ENCODE results near the gene ALKBH6. TPM values are rescaled to one million over a fixed set of nuclear protein-coding genes. Genes with fewer than 3 reads are reported as not detected.

ALKBH6 gene
- polyA plus RNA-seq, 1 donor, result 10.9 TPM

Other genes starting within 250 kb of the ALKBH6 start
- gene ARHGAP33, start 238.6 kb downstream of the ALKBH6 start, polyA plus RNA-seq (ENCODE audit: insufficient read length), result 19.9 TPM
- 0.12 TPM for gene PRODH2, start 201.4 kb downstream of the ALKBH6 start, polyA plus RNA-seq (ENCODE audit: insufficient read length)
- 0.71 TPM for gene NPHS1, start 161.7 kb downstream of the ALKBH6 start, polyA plus RNA-seq (ENCODE audit: insufficient read length)
- 0.31 TPM for gene KIRREL2, start 157.3 kb downstream of the ALKBH6 start, polyA plus RNA-seq (ENCODE audit: insufficient read length)
- gene APLP1, start 145.6 kb downstream of the ALKBH6 start, polyA plus RNA-seq (ENCODE audit: insufficient read length), result 6.2 TPM
- 2.1 TPM for gene NFKBID, start 113.7 kb downstream of the ALKBH6 start, polyA plus RNA-seq (ENCODE audit: insufficient read length)
- 8.3 TPM for gene HCST, start 111.7 kb downstream of the ALKBH6 start, polyA plus RNA-seq (ENCODE audit: insufficient read length)
- 25.8 TPM for gene TYROBP, start 105.9 kb downstream of the ALKBH6 start, polyA plus RNA-seq (ENCODE audit: insufficient read length)
- gene LRFN3, start 77.8 kb downstream of the ALKBH6 start, polyA plus RNA-seq (ENCODE audit: insufficient read length), result 8.6 TPM
- gene SDHAF1, start 19.0 kb downstream of the ALKBH6 start, polyA plus RNA-seq (ENCODE audit: insufficient read length), result 15.9 TPM
- 0.27 TPM for gene SYNE4, start 5.4 kb downstream of the ALKBH6 start, polyA plus RNA-seq (ENCODE audit: insufficient read length)
- gene CLIP3, start 18.7 kb upstream of the ALKBH6 start, polyA plus RNA-seq (ENCODE audit: insufficient read length), result 19.3 TPM
- gene THAP8, start 40.1 kb upstream of the ALKBH6 start, polyA plus RNA-seq (ENCODE audit: insufficient read length), result 11.2 TPM
- gene WDR62, start 40.7 kb upstream of the ALKBH6 start, polyA plus RNA-seq (ENCODE audit: insufficient read length), result 3.1 TPM
- gene OVOL3, start 96.9 kb upstream of the ALKBH6 start, polyA plus RNA-seq (ENCODE audit: insufficient read length), result not detected
- gene POLR2I, start 100.7 kb upstream of the ALKBH6 start, polyA plus RNA-seq (ENCODE audit: insufficient read length), result 55.2 TPM
- 93.2 TPM for gene TBCB, start 101.3 kb upstream of the ALKBH6 start, polyA plus RNA-seq (ENCODE audit: insufficient read length)
- 542 TPM for gene CAPNS1, start 125.9 kb upstream of the ALKBH6 start, polyA plus RNA-seq (ENCODE audit: insufficient read length)
- gene COX7A1, start 138.2 kb upstream of the ALKBH6 start, polyA plus RNA-seq (ENCODE audit: insufficient read length), result 221 TPM
- 6.7 TPM for gene ZNF565, start 200.5 kb upstream of the ALKBH6 start, polyA plus RNA-seq (ENCODE audit: insufficient read length)
- 58.6 TPM for gene ZNF146, start 200.9 kb upstream of the ALKBH6 start, polyA plus RNA-seq (ENCODE audit: insufficient read length)